ENCODE results near the gene NOVA2.

NOVA2 gene

DNA sequence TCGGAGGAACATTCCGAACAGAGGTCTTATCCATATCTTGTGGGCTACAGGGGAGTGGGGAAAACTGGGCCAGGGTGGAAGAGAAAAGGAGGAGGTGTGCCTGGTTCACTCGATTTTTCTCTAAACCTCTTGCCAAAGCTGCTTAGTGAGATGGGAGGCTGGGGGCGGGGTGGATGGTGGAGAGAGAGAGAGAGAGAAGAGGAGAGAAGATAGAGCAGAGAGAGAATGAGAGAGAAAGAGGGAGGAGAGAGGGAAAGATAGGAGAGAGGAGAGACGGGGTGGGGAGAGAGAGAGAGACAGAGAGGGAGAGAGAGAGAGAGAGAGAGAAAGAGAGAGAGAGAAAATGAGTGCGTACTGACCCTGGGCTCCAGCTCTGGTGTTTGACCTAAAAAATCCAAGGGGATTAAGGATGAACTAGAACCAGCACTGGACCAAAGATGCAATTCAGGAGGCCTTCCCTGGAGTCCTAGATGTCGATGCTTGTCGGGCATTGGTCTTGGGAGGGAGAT lies 14.1 kb downstream of the NOVA2 start:
- no peak for DNase-seq

DNA sequence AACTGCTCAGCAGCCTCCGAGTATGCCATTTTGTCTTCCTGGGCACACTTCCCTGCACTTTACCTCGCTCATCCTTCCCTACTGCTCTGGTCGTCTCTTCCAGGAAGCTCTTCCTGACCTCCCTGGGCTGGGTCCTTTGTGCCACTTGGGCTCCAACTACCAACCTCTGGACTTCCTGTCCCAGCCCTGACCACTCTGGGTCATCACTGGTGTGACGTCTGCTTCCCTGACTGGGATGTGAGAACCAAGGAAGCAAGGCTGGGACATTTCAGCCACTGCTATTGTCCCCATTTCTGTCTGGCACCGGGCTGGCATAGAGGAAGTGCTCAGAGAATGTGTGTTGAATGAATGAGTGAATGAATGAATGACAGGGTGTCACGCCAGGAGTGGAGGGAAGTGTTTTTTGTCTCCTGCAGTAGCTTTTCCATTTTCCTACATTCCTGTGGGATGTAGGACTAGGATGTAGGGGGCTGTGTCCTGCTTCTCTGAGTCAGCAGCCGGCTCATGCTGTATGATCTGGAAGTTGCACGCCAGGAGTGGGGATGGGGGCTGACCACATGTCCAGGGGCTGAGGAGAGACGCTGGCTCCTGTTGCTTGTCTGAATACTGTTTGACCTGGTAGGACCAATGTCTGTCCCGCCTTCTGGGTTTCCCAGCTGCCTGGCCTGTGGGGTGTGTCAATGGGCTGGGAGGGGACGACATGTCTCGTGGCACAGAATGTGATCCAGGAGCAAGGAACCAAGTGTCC lies 14.7 kb downstream of the NOVA2 start:
- no peak for DNase-seq

DNA sequence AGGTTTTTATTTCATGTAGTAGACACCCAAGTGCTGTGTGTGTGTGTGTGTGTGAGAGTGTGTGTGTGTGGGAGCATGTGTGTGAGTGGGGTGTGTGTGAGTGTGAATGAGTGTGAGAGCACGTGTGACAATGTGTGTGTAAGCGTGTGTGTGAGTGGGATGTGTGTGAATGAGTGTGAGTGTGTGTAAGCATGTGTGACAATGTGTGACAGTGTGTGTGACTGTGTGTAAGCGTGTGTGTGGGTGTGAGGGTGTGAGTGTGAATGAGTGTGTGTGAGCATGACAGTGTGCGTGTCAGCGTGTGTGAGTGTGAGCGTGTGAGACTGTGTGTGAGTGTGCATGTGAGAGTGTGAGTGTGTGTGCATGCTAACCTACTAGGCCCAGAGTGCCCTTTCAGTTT lies 15.3 kb downstream of the NOVA2 start:
- DNase-seq: no peak

DNA sequence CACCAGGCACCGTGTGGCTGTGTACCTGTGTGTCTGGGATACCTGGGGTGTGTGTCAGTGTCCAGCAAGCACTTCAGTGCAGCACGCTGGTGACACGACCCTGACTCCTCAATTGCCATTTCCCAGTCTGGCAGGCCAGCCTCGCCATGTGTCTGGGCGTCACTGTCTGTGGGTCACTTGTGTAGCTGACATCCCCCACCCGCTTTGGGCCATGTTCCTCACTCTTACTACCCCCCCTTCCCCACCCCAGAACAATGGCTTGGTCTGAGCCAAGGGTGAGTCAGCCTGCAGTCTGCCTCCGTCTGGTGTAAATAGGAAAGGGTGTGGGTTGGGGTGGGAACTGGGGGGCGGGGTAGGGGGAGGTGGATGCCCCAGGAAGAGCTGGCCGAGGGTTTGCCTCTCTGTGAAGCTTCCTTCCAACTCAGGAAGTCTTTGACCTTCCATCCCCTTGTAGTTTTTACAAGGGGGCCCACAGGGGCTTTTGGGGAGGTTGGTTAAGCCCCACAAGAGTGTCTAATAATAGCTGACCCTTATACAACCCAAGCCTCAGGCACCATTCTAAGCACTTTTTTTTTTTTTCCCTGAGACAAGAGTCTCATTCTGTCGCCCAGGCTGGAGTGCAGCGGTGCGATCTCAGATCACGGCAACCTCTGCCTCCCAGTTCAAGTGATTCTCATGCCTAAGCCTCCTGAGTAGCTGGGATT lies 17.6 kb downstream of the NOVA2 start:
- no peak for DNase-seq

DNA sequence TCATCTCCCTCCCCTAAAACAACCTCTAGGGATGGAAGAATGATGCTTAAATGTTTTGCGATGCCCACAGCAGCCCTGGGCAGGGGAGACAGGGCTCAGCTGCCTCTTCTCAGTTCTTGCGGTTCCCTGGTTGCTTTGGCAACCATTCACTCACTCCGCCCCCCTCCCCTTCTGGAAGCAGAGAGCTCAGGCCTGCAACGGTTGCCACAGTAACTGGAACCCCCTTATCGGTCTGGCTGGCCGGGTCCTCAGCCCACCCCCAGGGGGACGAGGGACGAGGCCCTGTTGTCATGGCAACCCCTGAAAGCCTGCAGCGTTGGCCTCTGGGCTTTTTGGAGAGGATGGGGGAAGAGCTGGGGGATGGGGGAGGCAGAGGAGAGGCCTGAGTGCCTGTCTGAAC lies 19.5 kb downstream of the NOVA2 start:
- DNase-seq: no peak

DNA sequence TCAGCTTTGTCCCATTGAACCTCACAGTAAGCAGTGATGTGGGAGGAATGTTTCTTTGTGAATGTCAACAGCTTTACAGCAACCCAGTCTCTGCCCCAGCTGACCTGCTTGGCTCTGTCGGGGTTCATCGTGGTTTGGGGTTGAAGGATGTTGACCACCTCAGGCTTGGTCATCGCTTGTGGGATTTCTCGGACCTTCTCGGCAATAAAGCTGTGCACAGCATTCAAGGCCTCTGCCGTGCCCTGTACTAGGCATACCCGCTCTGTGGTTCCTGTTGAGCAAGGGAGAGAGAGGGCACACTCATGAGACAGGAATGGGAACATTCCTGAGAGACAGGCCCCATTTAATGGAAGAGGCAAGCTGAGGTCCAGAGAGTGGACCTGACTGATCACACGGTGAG lies 20.0 kb downstream of the NOVA2 start:
- no peak for DNase-seq

DNA sequence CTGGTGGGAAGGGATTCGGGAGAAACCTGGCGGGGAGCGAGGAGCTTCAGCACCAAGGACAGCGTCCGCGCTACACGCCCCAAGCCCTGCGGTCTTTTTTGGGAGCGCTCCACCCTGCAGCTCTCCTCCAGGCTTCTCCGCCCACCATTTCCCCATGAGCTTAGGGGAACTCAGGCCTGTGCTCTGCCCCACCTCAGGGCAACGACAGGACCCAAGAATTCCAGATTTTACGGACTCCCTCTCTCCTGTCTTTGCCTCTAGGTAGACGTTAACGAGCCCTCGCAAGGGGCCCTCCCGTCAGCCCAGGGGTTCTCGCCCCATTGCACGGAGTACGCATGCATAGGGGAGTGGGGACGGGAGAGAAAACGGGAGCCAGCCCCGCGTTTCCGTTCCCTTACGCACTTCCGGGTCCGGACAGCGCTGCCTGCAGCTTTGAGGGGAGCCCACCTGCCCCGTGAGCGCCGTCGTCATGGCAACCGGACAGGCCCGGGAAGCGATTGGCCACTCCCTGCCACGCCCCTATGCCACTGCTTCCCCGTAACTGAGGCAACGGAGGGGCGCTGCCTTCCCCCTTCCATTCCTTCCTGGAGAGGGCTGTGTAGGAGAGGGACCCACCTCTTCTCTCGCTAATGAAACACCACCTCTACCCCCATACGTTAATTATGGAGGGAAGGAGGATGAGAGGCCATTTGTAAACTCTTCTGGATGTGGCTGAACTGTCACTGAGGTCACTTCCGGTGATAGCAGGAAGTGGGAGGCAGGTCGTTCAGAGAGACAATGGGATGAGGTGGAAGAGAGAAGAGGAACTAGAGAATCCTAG lies 20.8 kb downstream of the NOVA2 start:
- DNase-seq: peak; percentile 15 to 25

DNA sequence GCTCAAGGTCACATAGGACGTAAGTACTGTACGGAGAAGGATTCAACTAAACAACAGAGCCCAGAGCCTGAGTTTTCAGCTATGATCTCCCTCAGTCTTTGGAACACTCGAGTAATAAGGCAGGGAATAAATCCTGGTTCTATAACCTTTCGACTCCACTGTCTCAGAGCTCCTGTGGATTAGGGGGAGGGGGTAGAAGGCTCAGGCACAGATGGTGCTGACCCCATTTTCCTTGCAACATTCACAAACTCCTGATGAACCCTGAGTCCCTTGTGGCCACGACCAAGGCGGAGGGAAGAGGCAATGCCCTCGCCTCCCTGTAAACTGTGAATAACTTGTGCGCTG lies 21.4 kb downstream of the NOVA2 start:
- DNase-seq: no peak

DNA sequence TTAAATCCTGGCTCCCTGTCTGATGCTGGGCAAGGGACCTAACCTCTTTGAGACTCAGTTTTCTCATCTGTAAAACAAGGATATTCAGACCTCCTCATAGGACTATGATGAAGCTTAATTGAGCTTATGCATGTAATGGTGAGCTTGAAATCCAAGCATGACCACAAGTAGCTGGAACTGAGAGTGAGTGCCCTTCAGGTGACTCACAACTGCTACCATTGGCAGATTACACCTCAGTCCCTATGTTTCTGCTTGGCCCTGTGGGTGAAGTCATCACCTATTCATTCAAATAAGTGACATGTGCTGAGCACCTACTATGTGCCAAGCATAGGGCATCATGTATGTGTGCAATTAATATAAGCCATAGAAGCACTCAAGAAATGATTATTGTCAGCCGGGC lies 25.7 kb downstream of the NOVA2 start:
- no peak for DNase-seq

DNA sequence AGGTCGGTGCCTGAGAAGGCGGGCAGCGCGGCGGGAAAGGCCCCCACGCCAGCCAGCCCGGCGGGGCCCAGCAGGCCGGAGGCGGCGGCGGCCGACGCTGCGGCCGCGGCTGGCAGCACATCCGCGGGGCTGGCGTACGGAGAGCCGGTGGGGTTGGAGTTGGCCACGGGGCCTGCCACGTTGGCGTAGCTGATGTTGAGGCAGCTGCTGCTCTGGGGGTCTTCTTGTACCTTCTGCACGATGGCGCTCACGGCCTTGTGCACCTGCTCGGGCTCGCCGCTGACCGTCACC lies 33.2 kb downstream of the NOVA2 start:
- no peak for DNase-seq

DNA sequence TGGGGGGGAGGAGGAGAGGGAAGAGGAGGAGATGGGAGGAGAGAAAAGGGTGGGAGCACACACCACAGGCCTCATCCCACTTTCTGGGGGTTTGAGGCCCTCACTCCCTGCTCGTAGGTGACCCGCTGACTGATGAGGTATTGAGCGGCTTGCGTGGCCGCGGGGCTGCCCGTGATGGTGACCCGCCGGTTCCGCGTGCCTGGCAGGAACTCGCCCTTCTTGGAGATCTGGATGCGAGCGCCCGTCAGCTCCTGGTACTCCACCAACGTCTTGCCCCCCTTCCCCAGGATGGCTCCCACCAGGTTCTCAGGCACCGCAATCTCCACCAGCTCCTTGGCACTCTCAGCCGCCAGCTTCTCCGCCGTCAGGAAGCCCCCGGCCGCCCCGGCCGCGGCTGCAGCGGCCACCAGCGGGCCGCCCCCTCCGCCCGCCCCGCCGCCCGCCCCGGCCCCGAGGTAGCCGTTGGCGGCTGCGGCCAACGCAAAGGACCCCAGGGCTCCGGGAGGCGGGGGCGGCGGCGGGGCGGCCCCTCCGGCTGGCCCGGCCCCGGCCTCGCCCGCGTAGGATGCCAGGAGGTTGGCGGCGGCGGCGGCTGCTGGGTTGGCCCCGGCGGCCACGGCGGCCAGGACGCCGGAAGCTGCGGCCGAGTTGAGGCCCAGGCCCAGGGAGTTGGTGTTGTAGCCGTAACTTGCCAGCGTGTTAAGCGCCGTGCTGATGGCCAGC lies 33.7 kb downstream of the NOVA2 start:
- DNase-seq: no peak

DNA sequence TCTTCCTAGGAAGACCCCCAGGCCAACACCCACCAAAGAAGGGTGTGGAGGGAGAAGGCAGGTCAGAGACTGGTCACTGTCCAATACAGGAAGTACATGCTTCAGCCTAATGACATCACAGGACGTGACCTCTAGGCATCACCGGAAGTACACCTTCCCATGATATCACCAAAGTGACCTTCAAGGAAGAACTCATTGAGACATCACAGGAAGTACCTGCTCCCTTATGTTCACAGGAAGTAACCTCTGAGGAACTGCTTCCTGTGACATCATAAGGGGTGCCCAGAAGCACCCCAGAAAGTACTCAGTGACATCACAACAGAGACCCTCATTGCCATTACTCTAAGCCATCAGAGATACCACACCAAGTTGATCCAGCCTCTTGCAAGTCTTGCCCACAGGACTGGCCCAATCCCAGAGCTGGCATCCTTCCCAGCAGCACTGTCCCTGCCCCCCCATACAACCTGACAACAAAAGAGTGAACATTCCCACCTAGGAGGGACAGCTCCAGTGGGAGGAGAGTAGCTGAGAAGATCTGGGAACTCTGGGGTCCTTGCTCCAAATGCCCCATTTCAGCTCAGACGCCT lies 34.8 kb downstream of the NOVA2 start:
- no peak for DNase-seq

DNA sequence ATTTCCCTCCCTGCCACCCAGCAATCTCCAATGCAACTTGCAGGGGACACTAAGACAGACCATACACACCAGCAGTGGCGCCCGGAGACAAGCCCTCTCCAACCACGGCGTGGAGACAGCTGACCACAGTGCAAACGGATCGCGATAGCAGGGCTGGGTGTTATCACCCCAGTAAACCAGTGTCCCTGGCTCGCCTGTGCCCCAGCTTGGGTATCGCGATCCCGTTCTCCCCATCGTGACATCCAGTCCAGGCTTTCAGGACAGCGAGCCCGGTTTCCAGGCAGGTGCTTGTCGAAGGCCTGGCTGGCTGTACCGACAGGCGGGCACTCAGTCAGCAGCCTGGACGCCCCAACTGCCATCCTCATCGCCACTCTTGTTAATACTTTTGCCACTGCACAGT lies 38.4 kb downstream of the NOVA2 start:
- DNase-seq: no peak

DNA sequence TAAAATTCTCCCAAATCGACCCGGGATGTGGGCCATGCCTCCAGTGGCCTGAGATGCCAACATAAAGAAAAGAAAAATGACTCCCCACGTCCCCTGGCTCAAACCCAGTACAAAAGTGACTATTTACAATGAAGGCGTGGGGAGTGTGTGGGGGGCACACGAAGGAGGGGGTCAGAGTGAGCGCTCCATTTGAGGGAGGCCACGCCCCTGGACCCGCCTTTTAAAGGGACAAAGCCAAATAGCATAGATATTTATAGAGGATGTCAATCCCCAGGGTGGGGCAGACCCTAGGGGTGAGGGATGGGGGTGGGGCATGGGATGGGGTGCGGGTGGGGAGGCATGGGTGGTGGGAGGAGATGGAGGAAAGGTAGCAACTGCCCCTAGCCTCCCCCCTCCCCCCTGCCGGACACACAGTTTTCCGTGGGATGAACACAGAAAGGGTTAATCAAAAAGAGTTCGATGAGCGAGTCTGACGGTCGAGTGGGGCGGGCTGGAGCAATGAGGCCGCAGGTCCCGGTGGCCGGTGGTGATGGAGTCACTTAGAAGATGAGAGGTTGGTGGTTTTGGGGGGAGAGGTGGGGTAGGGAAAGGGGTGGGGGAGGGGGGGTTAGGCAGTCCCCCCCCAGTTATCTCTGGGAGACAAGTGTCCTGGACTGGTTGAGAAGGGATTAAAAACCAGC lies 39.0 kb downstream of the NOVA2 start:
- DNase-seq: no peak

DNA sequence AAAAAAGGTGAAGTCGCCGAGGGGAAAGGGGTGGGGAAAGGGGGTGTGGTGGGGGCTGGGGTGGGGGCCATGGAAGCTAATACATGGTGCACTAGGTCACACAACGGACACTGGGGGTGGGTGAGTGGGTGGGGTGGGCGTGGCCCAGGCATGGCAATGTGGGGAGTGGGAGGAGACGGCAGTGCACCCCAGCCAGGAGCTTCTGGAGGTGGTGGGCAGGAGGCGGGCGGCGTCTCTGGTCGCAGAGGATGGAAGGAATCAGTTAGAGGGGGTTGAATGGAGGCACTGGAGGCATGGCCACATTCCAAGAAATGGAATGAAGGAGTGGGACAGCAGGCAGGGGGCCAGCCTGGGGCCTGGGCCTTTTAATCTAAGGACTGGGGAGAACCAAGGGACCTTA lies 39.9 kb downstream of the NOVA2 start:
- DNase-seq: no peak

DNA sequence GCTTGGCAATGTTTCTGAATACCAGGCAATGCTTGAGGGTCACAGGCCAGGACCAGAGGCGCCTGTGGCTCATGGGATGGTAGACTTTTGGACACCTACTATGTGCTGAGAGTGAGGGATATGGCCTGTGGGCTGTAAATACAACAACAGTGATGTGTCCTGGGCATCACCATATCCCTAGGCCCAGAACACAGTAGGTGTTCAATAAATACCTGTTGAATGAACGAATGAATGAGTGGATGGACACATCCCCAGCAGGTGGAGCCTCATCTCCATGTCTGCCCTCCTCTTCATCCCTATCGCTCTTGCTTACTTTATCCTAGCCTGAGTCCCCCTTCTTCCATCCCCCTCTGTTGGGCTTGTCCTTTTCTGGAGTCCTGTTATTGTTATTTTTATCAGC lies 42.6 kb downstream of the NOVA2 start:
- DNase-seq: no peak

DNA sequence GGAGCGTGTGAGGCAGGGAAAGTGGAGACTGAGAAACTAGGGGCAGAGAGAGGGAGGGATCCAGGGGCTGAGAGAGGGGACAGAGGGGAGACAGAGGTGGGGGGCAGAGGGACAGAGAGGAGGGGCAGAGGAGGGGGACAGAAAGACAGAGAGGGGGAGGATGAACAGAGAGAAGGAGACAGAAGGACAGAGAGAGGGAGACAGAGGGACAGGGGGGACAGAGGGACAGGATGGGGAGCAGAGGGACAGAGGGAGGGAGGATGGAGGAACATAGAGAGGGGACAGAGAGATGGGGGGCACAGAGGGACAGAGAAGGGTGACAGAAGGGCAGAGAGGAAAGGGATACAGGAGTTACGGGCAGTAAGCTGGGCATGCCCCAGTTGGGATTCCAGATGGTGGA lies 44.4 kb downstream of the NOVA2 start:
- no peak for DNase-seq

DNA sequence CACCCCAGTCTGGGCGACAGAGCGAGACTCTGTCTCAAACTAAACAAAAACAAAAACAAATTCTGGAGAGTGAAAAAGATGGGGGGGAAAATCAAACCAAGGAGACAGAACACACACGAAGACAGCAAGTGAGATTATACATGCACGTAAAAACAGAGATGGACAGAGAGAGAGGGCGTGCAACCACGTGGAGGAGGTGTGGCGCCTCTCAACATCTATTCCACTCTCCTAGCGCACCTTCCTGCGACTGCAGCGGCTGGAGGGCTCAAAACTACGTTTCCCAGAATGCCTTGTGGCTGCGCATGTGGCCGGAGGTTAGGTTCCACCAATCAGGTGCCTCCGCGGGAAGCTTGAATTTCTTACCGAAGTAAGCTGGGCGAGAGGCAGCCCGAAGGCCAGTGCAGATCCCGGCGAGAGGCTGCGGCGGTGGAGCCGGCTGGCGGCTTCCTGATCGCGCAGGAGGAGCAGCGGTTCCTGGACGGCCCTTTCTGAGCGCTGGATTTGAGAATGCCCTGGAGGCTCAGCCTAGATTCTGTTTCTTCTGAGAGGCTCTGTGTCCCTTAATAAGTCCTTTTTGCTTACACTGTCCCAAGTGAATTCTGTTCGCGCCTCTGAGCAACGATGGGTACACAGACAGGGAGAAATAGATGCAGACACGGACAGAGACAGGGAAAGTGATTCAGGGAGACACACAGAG lies 46.0 kb downstream of the NOVA2 start:
- peak; percentile 93 for DNase-seq

DNA sequence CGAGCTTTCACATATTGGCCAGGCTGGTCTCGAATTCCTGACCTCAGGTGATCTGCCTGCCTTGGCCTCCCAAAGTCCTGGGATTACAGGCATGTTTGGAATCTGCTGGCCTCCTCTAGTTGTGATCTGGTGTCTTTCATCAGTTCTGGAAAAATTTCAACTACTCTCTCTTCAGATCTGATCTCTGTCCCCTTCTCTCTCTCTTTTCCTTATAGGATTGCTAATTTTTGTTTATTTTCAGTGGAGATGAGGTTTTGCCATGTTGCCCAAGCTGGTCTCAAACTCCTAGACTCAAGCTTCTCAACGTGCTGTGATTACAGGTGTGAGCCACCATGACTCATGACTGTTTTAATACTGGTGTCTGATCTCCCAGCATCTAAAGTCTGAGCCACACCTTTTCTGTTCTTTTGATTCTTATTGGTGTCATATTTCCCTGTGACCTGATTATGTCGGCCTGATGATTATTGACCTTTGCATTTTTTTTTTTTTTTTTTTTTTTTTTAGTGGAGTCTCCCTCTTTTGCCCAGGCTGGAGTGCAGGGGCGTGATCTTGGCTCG lies 48.7 kb downstream of the NOVA2 start:
- DNase-seq: no peak

DNA sequence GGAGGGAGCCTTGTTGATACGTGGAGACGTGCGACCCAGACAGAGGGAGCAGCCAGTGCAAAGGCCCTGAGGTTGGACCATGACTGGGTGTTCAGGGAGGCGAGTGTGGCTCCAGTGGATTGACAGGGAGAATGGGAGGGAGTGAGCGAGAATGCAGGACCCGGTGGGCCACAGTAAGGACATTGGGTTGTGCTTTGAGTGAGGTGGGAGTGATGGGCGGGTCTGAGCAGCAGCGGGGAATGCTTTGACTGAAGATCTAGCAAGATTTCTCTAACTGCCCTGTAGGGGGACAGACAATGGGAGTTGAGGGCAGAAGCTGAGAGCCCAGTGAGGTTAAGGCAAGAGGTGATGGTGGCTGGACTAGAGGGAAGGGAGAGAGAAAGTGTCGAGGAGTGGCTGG lies 51.4 kb downstream of the NOVA2 start:
- no peak for DNase-seq

DNA sequence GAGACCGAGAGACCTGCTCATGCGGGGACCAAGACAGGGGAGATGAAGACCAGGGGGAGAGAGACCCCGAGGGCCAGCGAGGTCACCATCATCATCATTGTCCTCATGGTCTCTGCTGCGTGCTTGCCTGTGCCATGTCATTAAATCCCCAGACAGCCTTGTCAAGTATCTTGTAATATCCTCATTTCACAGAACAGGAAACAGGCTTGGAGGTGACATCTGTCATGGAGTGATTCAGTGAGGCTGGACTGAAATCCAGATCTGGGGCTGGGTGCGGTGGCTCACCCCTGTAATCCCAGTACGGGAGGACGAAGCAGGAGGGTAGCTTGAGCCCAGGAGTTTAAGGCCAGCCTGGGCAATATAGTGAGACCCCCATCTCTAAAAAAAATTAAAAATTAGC lies 53.2 kb downstream of the NOVA2 start:
- DNase-seq: no peak

Data from CD4-positive, alpha-beta T cell treated with Interleukin-4 for 1 hour (primary cell).